GM12891 (cell line): Measurements from ENCODE around the gene GAN.

Experiments
- PAX5 ChIP-seq: IDR thresholded peaks from 2 replicates; pipeline ENCODE4 v1.6.1; 2011; ENCODE audit warnings: low read length, moderate library complexity, mild to moderate bottlenecking; ENCODE audit not compliant: insufficient read depth, severe bottlenecking
- POLR2A ChIP-seq: IDR thresholded peaks from 2 replicates; pipeline ENCODE4 v1.6.1; 2011; ENCODE audit warnings: low read depth, low read length, control low read depth
- POLR2AphosphoS5 ChIP-seq: IDR thresholded peaks from 2 replicates; pipeline ENCODE4 v1.6.1; 2011; ENCODE audit warnings: low read depth, low read length, control low read depth
- POU2F2 ChIP-seq: IDR thresholded peaks from 2 replicates; pipeline ENCODE4 v1.6.1; 2011; ENCODE audit warnings: low read depth, mild to moderate bottlenecking, control low read depth, low read length, moderate library complexity
- SPI1 ChIP-seq: IDR thresholded peaks from 2 replicates; pipeline ENCODE4 v1.6.1; 2011; ENCODE audit warnings: low read depth, low read length, control low read depth
- TAF1 ChIP-seq: IDR thresholded peaks from 2 replicates; pipeline ENCODE4 v1.6.1; 2011; ENCODE audit warnings: low read depth, low read length, control low read depth

GRCh38 chr16:81380932-81381331 is 66.2 kb downstream of the GAN start:
- no peak for TF ChIP-seq SPI1
- no peak for TF ChIP-seq POLR2A
- no peak for TF ChIP-seq POLR2AphosphoS5
- TF ChIP-seq PAX5 = no peak
- TF ChIP-seq TAF1 = no peak
- no peak for TF ChIP-seq POU2F2
